ENCODE results near the gene CRNN. TPM values are rescaled to one million over a fixed set of nuclear protein-coding genes. Genes with fewer than 3 reads are reported as not detected.

Gene CRNN
- total RNA-seq, 2 experiments from 2014 or later = not detected

DNA sequence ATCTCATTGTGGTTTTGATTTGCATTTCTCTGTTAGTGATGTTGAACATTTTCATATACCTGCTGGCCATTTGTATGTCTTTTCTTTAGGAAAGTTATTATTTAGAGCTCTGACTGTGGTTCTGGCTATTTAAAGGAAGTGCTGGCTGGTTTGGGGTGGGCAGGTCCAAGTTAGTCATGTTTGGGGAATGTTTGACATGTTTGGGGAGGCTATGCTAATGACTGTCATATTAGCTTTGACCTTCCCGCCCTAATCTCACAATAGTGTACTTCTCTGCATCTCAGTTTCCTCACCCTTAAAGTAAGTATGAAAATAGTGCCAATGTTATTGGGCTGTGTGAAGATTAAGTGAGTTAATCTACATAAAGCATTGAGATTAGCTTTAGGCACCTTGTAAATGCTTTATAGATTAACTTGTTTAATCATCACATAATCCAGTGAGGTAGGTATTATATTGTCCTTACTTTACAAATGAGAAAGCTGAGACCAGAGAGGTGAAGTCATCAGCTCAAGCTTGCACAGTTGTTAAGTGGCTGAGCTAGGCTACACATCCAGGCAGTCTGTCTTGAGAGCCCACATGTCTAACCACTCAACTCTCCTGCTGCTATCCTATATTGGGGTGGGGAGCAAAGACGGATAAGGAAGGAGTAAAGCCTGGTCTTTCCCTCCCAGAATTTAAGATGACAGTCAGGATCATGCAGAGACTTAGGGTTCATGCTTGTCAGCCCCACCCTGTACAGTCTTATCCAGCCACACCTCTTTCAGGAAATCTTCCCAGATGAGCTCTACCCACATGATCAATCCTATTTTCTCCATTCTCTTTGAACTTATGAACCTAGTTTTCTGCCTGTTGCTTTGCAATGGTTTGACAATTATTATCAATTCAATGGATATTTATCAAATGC, 22.8 kb upstream of the CRNN start:
- ChIA-PET POLR2A (no interaction called here), CTCF (interaction anchor here (1.4 to 2.0 kb wide), 2 partner anchors 22 to 248 kb away, joined by 4 to 7 read pairs; no protein-coding TSS in a partner anchor)

DNA sequence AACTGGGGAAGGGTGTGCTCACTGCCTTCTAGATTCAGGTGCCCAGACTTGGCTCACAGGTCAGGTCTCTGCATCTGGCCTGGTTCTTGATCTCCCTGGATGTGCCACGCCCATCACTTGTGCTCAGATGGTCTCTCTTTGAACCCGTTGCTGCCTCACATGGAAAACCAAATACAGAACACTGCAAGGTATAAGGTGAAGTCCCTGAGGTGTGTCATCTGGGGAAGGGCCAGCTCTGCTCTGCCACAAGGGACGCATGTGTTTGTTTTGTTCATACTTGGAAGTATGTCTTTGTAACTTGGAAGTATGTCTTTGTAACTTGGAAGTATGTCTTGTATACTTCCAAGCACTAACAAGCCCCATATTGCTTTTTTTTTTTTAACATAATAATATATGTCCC, 13.4 kb upstream of the CRNN start:
- POLR2A ChIA-PET = no interaction called here
- CTCF ChIA-PET = no interaction called here

GRCh38 chr1:152426731-152427130, 12.7 kb upstream of the CRNN start:
- ChIA-PET CTCF (no interaction called here), POLR2A (no interaction called here)

DNA sequence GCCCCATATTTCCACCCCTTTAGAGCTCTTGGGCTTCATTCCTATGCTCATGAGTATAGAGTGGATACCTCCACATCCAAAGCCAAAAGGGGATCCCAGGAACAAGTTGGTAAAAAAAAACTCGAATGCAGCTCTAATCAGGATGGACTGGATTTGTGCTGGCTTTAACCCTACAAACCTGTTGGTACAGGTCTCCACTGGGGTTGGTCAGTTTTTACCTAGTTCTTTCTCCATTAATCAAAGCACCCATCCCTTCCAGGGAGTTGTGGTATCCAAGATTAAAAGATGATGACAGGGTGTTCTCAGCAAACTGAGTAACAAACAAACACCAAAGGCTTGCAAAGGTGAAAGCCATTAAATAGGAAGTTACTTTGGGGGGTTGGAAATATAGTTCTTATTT, 5.9 kb upstream of the CRNN start:
- ChIA-PET POLR2A (no interaction called here), CTCF (no interaction called here)

- ChIA-PET CTCF (no interaction called here), POLR2A (no interaction called here)
Measured at GRCh38 chr1:152415454-152416227, 1.6 kb upstream of the CRNN start.

GRCh38 chr1:152412756-152413155, 1.3 kb downstream of the CRNN start:
- CTCF ChIA-PET = no interaction called here
- POLR2A ChIA-PET = no interaction called here

- CTCF ChIA-PET = no interaction called here
Measured at GRCh38 chr1:152411134-152411533, 2.9 kb downstream of the CRNN start.

GRCh38 chr1:152410599-152410998, 3.5 kb downstream of the CRNN start:
- CTCF ChIA-PET = no interaction called here
- POLR2A ChIA-PET = no interaction called here

More at GRCh38 chr1:152411134-152411533, 2.9 kb downstream of the CRNN start:
- POLR2A ChIA-PET = no interaction called here

GRCh38 chr1:152410028-152410427, 4.0 kb downstream of the CRNN start:
- ChIA-PET CTCF (no interaction called here), POLR2A (no interaction called here)

DNA sequence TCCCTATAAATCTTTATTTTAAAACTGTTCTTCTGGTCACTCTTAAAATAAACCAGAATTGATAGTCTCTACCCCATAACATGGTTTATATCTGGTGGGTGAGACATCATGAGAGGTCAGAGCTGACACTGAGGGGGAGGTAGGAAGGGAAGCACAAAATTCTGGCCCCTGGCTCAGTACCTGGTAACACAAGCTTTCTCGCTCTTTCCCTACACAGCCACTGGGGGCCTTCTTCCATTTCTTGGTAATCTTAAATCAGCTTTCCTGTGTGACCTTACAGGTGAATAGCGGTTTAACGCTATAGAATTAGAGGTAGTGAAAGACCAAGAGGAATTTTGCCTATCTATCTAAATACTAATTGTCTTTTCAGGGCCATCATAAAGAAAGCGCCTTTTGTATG, 5.4 kb downstream of the CRNN start:
- ChIA-PET CTCF (no interaction called here), POLR2A (no interaction called here)

GRCh38 chr1:152398812-152399698, 15.0 kb downstream of the CRNN start:
- ChIA-PET POLR2A (no interaction called here), CTCF (interaction anchor here (1.1 to 1.2 kb wide), 2 partner anchors 42 to 59 kb away, joined by 7 to 12 read pairs; no protein-coding TSS in a partner anchor)

DNA sequence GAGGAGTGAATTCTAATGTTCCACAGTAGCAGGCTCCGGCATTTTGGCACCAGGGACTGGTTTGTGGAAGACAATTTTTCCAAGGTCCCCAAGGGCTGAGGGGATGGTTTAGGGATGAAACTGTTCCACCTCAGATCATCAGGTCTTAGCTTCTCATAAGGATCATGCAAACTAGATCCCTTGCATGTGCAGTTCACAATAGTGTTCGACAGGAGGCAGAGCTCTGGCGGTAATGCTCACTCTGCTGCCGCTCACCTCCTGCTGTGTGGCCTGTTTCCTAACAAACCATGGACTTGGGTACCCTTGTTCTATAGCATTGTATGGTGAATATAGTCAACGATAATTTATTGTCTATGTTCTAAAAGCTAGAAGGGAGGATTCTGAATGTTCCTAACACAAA, 16.6 kb downstream of the CRNN start:
- ChIA-PET POLR2A (no interaction called here), CTCF (no interaction called here)

DNA sequence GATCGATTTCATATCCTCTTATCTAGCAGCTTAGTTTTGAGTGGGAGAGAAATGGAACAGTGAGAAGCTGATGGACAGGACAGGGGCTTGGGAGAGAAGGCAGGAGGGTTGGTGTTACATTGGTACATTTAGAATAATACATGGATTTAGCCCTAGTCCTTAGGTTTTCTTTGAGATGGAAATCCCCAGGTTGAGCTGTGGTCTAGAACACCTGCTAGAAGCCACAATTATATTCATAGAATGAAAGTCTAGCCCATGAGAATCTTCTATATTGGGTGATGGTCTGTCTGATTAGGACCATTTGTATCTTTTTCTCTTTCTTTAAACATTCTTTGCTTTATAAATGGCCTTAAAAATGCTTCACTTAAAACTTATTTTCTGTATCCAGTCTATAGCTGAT, 19.9 kb downstream of the CRNN start:
- ChIA-PET CTCF (no interaction called here), POLR2A (no interaction called here)

DNA sequence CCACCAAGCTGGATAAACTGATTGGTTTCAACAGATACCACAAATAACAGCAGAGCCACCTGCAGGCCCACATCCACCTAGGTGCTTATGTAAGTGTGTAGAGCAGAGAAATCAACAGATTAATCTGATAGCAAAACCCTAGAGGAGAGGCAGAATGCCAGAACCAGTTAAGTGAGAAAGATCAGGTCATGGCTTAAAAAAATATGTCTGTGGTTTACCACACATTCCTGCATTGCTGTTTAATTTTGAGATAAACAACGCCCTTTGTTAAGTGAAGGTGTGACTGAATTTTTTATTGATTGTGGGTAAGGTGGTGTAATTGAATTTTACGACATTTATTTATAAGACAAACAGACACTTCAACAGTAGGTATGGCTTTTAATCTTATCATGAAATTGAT, 21.2 kb downstream of the CRNN start:
- CTCF ChIA-PET = no interaction called here

GRCh38 chr1:152388889-152389288, 25.2 kb downstream of the CRNN start:
- ChIA-PET POLR2A (no interaction called here), CTCF (interaction anchor here (0.6 kb wide), 1 partner anchor 29 kb away, joined by 3 read pairs; no protein-coding TSS in a partner anchor)

More for the DNA sequence above, 21.2 kb downstream of the CRNN start:
- POLR2A ChIA-PET = no interaction called here

DNA sequence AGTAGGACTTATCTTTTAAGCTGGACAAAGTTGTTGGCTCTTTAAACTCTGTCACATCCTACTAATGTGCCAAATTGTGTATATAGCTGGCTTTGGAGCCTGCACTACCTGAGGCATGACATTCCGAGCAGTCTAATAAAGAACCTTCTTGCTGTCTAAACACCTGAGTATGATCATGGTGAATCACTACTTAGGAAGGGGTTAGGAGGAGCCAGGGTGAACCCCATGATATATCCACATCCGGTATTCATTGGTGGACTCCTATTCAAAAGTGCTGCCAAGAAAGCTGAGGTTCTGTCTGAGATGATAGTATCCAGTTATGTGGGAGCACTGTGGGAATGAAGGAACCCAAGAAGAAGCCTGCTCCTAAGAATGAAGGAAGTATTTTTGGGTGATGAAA, 27.1 kb downstream of the CRNN start:
- POLR2A ChIA-PET = no interaction called here
- CTCF ChIA-PET = no interaction called here

GRCh38 chr1:152380932-152381331, 33.1 kb downstream of the CRNN start:
- ChIA-PET POLR2A (no interaction called here), CTCF (no interaction called here)

GRCh38 chr1:152374451-152374850, 39.6 kb downstream of the CRNN start:
- CTCF ChIA-PET = no interaction called here
- POLR2A ChIA-PET = no interaction called here

- ChIA-PET CTCF (no interaction called here), POLR2A (no interaction called here)
Measured at GRCh38 chr1:152372672-152373071, 41.4 kb downstream of the CRNN start.

- POLR2A ChIA-PET = no interaction called here
- CTCF ChIA-PET = no interaction called here
Measured at GRCh38 chr1:152367436-152367835, 46.6 kb downstream of the CRNN start.

Measured in activated CD8-positive, alpha-beta memory T cell treated with anti-CD3 and anti-CD28 coated beads for 36 hours (primary cell).